HG03575 (cell line): ENCODE data around the gene DYRK1B.

Source experiments
- ATAC-seq: cut with Tn5 transposase; IDR thresholded peaks from one replicate; pipeline ENCODE4 v1.9.1; 2021; ENCODE audit not compliant: unreplicated experiment, insufficient number of reproducible peaks, low FRiP score; ENCODE audit errors: extremely low read depth

Gene DYRK1B

DNA sequence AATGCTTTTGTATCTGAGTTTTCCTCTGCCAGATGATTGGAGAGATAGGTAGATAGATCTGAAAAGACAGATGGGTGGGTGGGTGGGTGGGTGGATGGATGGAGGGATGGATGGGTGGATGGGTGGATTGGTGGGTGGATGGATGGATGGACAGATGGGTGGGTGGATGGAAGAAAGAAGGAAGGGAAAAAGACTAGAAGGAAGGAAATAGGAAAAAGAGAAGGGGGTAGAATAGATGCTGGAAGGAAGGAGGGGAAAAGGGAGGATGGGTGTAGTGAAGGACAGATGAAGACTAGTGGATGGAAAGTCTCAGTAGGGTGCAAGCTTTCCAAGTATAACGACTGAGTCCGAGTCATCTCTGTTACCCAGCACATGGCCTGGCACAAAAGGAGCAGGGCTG is 31.2 kb upstream of the DYRK1B start:
- no peak for ATAC-seq

DNA sequence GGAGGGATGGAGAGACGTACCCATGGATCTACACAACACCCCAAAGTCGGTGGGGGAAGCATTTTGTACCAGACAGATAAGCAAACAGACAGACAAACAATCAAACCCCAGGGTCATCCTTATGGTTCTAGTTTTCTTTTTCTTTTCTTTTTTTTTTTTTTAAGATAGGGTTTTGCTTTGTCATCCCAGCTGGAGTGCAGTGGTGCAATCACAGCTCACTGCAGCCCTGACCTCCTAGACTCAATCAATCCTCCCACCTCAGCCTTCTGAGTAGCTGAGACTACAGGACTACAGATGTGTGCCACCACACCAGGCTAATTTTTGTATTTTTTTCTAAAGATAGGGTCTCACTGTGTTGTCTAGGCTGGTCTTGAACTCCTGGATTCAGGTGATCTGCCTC is 30.2 kb upstream of the DYRK1B start:
- no peak for ATAC-seq

DNA sequence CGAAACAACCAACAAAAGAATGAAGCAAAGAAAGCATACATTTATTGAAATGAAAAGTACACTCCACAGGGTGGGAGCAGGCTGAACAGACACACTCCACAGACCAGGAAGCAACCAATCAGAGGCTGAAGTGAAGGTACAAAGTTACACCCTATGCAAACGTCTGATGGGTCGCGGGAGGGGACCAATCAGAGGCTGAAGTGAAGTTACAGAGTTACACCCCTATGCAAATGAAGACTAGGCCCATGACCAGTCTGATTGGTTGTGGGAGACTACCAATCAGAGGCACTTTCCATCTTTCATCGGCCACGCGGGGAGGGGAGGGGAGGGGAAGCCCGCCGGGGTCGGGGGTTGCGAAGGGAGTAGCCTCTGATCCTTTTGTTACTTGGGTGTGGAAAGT is 24.6 kb upstream of the DYRK1B start:
- no peak for ATAC-seq

DNA sequence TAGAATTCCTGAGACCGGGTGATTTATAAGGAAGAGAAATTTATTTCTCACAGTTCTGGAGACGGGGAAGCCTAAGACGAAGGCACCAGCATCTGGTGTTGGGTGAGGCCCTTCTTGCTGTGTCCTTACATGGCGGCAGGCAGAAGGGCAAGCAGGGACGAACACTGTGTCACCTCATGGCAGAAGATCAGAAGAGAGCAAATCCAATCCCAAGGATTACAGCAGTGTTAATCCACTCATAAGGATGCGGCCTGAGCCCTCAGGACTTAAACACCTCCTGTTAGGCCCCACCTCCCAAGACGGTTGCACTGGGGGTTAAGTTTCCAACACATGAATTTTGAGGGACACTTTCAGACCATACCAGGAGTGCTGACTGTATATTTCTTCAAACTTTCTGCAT is 18.9 kb upstream of the DYRK1B start:
- ATAC-seq: no peak

DNA sequence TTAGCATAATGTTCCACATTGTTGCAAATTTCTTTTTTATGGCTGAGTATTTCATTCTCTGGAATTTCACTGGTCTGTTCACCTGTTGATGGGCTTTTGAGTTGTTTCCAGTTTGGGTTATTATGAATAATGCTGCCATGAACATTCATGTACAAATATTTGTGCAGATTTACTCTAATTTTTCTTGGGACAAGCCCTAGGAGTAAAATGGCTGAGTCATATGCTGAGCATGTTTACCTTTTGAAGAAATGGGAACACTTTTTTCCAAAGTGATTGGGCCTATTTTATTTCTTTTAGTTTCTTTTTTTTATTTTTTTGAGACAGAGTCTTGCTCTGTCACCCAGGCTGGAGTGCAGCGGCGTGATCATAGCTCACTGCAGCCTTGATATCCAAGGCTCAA is 16.9 kb upstream of the DYRK1B start:
- no peak for ATAC-seq

DNA sequence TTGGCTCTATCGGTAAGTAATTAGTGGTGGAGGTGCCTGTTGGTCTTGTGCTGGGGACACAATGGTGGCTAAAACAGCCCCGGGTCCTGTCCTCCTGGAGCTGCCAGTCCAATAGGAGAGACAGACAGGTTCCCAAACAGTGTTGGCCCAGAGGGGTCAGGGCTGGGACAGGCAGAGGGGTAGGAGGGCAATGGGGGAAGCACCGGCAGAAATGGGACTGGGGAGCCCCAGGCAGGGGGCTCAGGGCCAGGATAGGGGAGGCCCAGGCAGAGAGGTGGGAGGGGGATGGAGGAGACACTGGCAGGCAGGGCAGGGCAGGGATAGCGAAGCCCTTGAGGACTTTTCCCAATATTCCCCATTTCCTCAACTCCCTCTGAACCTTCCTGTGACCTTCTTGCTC is 14.4 kb upstream of the DYRK1B start:
- no peak for ATAC-seq

DNA sequence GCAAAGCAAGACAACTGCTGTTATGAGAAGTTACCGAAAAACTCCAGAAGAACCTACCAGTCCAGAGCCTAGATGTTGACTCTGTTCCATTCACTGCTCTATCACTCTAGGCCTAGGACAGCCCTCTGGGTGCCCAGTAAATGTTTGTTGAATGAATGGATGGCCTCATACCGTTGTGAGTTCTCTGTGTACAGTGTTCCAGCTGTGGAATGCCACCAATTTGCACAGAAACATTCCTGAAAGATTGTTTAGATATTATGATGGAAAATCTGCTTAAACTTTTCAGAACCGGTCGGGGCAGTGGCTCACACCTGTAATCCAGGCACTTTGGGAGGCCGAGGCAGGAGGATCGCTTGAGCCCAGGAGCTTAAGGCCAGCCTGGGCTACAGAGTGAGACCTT is 13.6 kb upstream of the DYRK1B start:
- ATAC-seq: no peak

DNA sequence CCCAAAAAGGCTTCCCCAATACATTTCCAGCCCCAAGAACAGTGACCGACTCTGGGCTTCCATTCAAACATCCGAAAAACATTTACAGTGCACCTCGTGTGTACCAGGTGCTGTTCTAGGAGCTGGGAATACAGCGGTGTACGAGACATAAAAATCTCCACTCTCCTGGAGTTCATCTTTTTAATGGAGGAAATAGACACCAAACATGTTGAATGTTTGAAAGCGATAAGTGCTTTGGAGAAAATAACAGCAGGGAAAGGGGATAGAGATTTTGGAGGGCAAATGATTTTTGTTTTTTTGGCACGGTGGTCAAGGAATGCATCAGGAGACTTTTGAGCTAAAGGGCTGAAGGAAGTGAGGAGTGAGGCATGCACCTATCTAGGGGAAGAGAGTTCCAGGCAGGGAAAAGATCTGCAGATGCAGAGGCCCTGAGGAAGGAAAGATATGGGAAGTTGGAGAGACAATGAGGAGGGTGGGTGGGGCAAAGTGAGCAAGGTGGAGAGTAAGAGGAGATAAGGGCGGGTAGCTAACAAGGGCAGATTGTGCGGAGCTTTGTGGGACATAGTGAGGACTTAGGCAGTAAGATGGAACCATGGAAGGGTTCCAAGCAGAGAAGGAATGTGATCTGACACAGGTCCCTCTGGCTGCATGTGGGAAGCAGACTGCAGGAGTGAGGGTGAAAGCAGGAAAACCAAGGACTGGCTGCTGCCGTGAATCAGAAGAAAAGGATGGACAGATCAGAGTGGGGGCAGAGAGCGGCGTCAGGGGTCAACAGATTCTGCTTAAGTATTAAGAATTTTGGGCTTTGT is 12.9 kb upstream of the DYRK1B start:
- no peak for ATAC-seq

DNA sequence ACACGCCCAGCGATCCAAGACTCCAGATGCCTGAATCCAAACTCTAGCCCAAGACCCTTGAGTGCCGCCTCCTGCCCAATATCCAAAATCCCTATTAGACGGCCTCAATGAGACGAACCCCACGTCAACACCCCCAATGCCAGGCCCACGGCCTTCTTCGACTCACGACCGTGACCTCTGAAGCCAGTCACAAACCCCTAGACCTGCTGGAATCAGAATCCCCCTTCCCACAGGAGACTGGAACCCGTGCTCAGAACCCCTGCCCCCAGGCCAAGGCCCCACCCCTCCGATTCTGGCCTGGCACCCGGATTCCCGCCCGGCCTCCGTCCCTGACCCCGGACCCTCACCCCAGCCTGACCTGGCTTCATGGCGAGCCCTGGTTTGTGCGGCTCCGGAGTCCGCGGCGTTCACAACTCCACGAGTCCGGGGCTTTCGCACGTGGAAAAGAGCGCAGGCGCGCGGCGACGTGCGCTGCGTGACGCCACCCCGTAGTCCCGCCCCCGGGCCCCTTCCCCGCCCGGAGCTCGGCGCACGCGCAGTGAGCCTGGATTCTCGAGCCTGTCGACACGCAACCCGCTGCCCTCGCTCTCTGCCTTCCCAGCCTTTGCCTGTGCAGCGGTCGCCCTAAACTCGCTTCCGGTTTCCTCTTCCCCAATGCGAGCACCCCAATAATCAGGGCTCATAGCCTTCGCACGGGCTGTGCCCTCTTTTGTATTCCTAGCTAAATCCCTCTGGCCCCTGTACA is 12.1 kb upstream of the DYRK1B start, which contains the start of gene FBL:
Gene FBL (minus strand): TSS at position 447 of the 745 bp plus-strand sequence. CDS start 79 bp downstream, at position 368.
- ATAC-seq: peak; percentile 40

DNA sequence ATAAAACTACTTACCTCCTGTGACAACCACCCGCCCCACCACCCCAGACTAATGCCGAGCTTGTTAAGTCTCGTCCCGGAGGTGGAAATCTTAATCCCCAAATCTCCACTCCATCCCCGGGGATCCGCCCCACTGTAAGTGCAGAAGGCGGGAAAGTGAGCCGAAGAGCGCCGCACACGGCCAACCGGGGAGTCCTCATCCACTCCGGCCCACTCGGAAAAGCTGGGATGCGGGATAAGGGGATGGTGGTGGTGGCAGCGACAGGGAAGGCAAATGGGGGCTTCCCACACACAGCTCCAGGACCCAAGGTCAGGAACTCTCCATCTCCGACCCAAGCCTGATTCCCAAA is 11.6 kb upstream of the DYRK1B start:
- no peak for ATAC-seq

DNA sequence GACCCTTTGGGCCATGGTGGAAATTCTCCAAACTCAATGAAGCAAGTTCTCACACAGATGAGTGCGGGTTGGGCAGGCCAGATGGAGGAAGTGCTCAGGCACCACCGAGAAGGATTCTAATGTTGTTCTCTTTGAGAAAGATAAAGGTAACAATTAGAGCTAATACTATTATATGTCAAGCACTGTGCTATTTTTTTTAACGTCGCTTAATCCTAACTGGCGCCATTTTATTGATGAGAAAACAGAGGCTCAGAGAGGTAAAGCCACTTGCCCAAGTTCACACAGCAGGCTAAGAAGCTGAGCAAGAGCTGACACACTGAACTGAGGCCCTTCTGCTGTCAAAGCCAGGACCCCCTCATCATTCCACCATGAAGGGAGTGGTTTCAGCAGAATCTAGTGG is 11.2 kb upstream of the DYRK1B start:
- ATAC-seq: no peak

DNA sequence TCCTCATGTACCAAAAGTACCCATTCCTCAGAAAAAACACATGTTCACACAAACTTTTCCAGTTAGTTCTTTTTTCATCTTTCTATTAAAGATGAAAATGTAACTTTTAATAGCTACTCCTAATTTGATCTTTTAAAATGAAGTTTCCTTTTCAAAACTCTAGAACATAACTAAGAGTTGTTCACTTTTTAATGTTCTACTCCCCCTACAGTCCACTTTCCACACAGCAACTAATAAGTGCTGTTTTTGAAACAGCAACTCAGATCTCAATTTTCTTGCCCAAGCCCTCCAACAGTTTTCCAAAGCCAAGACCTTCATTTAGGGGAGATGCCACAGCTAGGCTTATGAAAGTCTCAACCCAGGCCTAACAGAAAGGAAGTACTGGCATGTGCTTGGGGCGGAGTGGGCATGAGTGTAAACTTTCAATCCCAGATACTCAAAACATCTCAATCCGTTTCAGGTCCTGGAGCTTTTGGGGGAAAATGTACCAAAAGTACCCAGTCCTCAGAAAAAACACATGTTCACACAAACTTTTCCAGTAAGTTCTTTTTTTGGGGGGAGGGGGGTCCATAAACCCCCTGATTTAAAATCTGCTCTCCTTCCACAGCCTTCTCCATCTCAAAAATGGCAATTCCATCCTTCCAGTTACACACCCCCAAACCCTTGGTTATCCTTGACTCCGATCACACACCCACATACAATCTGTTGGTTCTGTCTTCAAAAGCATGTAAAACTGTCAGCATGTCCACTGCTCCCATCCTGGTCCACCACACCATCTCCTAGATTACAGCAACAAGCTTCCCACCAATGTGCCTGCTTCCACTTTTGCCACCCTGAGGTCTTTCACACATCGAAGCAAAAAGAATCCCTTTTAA is 10.2 kb upstream of the DYRK1B start:
- no peak for ATAC-seq

DNA sequence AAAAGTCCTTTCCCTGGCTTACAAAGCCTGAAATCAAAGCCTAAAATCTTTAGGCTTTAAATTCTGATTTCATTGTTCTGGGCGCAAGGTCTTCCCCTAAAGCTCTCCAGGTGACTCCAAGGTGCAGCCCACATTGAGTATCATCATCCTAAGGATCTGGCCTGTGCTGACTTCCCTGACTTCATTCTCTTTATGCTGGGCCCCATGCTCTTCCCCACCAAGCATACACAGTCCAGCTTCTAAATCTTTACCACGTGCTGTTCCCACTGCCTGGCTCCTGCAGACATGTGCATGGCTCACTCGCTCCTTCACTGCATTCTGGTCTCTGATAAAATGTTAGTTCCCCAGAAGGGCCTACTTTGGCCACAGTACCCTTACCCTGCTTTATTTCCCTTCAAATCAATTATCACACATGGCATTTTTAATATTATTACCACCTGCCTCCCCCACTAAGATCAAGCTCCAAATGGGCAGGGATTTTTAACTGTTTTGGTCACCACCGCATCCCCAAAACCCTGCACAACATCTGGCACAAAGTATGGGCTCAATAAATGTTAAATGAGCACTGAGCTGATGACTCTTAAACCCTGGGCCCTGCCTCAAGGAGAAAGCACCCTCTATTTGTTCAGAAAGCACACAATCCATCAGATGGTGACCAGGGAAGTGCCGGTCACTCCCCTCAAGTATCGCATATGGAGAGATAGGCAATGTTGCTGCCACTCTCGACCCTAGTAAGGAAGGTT is 8.9 kb upstream of the DYRK1B start:
- no peak for ATAC-seq

DNA sequence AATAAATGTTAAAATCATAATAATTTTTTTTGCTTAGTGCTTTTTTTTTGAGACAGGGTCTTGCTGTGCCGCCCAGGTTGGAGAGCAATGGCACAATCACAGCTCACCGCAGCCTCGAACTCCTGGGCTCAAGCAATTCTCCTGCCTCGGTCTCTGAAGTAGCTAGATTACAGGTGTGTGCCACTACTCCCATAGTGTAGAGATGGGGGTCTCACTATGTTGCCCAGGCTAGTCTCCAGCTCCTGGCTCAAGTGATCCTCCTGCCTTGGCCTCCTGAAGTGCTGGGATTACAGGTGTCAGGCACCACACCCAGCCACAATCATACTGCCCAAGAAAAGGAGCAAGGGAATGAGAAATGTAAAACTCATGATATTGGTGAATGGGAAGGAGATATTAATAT is 7.1 kb upstream of the DYRK1B start:
- ATAC-seq: no peak

DNA sequence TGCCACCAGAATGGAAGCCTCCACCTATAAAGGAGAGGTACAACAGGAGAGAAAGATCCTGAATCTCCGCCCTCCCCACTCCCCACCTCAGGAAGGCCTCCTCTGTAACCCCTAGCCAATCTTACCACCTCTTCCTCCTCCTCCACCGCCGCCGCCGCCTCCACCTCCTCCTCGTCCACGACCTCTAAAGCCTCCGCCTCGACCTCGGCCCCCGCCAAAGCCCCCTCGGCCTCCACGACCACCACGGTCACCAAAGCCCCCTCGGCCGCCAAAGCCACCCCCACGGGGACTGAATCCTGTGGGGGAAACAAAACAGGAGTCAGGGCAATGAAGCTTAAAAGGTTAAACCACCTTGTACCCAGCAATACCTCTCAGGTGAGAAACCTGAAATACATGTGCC is 6.5 kb upstream of the DYRK1B start:
- no peak for ATAC-seq

DNA sequence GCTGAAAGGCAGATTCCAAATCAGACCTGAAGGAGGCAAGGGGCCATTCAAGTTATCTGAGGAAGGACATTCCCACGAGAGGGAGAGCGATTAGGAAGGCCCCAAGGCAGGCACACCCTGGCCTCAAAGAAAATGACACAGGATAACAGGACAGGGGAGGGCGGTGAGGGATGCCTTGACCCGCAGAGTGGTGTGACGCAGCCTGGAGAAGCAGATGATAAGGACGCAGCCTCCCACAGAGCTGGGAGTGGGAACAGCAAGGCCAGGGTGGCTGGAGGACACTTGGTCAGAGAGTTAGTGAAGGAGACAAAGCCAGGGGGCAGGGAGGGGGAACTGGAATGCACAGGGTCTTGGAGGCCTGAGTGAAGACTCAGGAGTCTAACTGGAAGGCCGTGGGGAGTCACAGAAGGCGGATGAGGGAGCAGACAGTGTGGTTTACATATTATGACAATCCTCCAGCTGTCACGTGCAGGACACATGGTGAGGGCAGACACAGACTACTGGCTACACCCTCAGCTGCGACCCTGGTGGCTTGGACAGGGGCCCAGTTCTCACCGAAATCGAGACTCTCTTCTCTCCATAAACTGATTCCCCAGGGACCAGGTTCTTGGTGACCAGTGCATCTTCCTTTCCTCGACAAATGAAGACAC is 5.8 kb upstream of the DYRK1B start:
- no peak for ATAC-seq

DNA sequence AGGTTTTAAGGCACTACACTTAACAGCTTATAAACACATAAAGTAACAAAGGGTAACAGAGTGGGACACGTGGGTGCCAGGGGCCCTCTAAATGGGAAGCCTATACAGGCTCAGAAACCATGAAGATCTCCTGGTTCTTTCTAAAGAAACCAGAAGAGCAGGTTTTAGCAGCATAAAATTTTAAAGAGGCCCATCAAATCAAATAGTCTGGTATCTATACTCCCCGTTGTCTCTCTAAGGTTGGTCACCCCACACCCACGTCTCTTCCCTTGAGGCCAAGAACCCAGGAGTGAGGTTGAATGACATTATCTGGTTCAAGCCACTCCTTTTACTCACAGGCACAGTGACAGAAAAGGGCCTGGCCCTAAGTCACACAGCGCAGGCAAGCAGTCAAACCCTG is 4.6 kb upstream of the DYRK1B start:
- ATAC-seq: no peak

DNA sequence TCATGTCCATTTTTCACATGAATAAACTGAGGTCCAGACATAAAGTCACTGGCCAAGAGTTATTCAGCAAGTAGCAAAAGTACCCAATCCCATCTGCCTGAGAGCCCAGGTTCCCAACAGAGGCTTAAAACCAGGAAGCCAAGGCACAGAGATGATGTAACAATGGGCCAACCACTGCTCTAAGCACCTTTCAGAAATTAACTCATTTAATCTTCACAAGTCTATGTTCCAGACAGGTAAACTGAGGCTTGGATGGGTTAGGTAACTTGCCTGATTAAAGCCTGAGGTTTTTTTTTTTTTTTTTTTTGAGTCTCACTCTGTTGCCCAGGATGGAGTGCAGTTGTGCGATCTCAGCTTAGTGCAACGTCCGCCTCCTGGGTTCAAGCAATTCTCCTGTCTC is 4.0 kb upstream of the DYRK1B start:
- no peak for ATAC-seq
